Measurements from ENCODE around the gene SLC7A8.

DNA sequence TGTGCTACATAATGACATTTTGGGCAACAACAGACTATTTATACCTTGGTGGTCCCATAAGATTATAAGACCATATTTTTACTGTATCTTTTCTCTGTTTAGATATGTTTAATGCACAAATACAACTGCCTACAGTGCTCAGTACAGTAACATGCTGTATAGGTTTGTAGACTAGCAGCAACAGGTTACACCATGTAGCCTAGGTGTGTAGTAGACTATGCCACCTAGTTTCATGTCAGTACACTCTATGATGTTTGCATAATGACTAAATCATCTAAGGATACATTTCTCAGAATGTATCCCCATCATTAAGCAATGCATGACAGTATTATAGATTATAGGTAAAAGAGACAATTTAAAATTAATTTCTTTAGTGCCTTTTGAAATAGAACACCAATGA is 33.7 kb downstream of the SLC7A8 start:
- TF ChIP-seq, protein P1, sequence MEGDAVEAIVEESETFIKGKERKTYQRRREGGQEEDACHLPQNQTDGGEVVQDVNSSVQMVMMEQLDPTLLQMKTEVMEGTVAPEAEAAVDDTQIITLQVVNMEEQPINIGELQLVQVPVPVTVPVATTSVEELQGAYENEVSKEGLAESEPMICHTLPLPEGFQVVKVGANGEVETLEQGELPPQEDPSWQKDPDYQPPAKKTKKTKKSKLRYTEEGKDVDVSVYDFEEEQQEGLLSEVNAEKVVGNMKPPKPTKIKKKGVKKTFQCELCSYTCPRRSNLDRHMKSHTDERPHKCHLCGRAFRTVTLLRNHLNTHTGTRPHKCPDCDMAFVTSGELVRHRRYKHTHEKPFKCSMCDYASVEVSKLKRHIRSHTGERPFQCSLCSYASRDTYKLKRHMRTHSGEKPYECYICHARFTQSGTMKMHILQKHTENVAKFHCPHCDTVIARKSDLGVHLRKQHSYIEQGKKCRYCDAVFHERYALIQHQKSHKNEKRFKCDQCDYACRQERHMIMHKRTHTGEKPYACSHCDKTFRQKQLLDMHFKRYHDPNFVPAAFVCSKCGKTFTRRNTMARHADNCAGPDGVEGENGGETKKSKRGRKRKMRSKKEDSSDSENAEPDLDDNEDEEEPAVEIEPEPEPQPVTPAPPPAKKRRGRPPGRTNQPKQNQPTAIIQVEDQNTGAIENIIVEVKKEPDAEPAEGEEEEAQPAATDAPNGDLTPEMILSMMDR (IDR thresholded peaks at IDR 0.05), result no peak
- TF ChIP-seq EP300 (IDR thresholded peaks at IDR 0.05), result no peak
